SK-MEL-5 (cell line): Measurements from ENCODE around the gene LARP4. TPM values are rescaled to one million over a fixed set of nuclear protein-coding genes. Genes with fewer than 3 reads are reported as not detected.
"Not testable (repeated sequence)": the region's sequence is repeated elsewhere in the genome, so short reads cannot be mapped to it uniquely, and the experiment has no call there.

Experiments
- DNase-seq: peaks from one replicate; pipeline ENCODE4 v3.0.0-alpha.2; 2016; ENCODE audit warnings: low read depth, low spot score
- in situ Hi-C: cut with HindIII; loops from 2 replicates; pipeline ENCODE4 v1.10.0; 2016; ENCODE audit warnings: low sequenced_read_pairs, high pct_unique_total_duplicates, low pct_unique_long_range_greater_than_20kb
- total RNA-seq: library from RNA; depleted of rRNA; stranded (reverse); fragments of >200 nt; shearing (Covaris generic); gene quantifications from 2 replicates; pipeline ENCODE4 v1.2.3, GENCODE V29; 2014

LARP4 gene
- total RNA-seq, 1 experiment from 2014 or later: 42.2 TPM

DNA sequence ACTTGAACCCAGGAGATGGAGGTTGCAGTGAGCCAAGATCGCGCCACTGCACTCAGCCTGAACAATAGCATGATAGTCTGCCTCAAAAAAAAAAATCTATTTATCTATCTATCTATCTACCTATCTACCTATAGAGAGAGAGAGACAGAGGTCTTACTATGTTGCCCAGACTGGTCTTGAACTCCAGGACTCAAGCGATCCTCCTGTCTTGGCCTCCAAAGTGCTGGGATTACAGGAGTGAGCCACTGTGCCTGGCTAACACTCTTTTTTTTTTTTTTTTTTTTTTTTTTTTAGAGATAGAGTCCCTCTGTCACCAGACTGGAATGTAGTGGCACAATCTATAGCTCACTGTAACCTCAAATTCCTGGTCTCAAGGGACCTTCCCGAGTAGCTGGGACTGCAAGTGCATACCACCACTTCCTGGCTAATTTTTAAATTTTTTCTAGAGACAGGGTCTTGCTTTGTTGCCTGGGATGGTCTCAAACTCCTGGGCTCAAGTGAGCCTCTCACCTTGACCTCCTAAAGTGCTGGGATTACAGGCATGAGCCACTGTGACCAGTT is 6.1 kb upstream of the LARP4 start:
- in situ Hi-C loops: no loop called here
- DNase-seq: no peak

GRCh38 chr12:50397117-50397650 is 3.5 kb upstream of the LARP4 start:
- no peak for DNase-seq
- in situ Hi-C loops: no loop called here

DNA sequence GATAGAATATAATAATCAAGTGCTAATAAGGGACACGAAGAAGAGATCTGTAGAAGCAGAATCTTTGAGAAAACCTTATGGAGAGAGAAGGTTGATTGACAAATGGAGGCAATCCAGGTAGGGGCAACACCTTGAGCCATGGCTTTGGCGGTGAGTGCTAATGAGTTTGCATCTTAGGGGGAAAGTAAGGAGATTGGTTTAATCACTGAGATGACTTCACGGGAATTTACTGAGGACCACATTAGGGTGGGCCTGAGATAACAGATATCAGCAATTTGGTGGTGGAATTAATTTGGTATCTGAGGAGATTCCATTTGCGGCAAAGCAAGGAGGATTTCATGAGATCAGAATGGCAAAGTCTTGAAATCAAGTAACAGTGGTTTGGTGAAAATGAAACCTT is 1.8 kb upstream of the LARP4 start:
- DNase-seq: no peak
- in situ Hi-C loops: no loop called here

DNA sequence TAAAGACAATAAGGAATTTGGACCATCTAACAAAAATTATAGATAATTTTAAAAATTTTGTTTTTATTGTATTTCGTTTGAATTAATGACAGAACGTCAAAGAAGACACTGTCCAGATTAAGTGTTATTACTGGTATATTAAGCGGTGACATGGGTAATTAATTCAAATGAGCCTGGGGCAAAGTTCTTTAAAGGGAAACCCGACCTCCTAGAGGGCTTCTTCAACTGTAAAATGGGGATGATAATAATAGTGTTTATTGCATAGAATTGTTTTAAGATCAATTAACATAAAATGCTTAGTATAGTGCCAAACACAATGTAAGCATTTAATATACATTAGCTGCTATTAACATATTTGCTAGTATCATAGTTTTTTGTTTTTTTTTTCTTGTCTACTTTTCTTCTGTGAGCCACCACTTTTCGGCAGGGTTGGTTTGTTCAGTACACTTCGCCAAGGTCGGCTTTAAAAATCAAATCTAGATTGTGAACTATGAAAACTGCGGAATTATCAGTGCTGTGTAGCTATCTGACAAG is 514 bp upstream of the LARP4 start:
- DNase-seq: peak; percentile 55
- in situ Hi-C loops: no loop called here

DNA sequence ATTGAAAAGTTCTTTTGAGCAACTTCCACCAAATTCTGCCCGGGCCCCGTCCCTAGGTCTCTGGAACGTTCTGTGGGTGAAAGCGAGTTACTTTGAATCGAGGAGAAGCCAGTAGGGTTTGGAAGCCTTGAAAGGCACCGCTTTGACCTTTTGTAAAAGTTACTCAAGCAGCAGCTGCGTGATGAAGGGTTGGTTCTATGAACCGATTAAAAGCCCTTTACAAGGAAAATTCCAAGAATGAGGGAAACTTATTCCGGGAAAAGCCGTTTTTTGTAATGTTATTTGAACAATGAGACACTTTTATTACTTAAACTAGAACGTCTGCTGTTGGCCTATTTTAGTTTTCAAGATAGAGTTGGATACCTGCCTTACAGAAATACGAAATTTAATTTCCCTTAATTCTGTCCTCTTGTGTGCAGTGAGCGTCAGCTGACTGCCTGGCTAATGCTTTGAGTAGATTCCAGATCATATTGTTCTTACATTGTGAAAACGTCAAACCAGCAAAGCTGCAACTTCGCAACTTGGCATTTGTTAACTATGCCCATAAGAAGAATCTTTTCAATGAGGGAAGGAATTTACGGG is 906 bp downstream of the LARP4 start:
- in situ Hi-C loops: no loop called here
- DNase-seq: peak; percentile 43

DNA sequence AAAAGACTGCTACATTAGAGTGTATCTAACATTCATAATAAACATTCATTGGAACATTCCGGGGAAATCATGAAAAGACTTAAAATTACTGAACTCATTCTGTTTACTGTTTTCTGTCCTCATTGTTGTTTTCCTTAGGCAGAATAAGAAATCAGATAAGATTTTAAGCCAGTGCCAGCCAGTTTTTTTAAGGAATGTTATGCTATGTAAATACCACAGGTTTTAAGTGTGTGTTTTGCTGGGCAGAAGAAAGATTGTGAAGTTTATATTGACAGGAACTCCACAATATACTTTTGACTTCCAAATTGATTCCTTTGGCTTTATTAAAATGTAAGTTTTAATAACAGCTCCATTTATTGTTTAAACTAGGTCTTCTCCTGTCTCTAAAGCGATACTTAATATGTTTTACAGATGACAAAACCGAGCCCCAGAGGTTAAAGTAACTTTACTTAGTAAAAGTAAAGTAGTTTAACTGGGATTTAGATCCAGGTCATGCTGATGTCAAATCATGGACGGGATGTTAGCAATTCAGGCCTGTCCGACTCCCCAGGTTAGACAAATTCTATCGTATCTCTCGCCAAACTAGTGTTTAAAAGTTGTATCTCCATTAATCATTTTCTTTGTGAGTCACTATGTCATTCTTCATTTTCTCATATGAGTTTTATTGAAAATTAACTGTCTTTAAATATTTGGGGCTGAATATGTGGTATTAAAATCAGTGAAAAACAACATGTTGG is 1.7 kb downstream of the LARP4 start:
- in situ Hi-C loops: no loop called here
- DNase-seq: no peak

DNA sequence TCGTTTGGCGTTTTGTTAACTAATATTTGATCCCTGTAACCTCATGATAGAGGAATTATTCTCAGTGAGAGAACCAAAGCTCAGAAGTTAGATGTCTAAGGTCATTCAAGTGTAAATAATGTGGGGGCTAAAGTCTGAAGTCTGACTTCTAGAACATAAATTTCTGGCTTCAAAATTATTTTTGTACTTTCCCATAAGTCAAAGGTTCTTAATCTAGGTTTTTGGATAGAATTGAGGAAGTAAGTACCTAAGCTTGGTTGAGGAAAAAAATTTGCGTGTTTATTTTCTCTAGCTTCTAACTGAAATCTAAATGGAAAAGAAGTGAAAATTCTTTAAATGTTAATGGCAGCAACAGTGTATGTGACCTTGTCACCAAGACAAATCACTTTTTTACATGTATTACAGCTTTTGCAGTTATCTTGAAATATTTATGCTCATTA is 2.3 kb downstream of the LARP4 start:
- DNase-seq: no peak
- in situ Hi-C loops: no loop called here

GRCh38 chr12:50404307-50404706 is 3.6 kb downstream of the LARP4 start:
- in situ Hi-C loops: no loop called here

GRCh38 chr12:50411051-50411660 is 10.5 kb downstream of the LARP4 start:
- DNase-seq: no peak
- in situ Hi-C loops: no loop called here

More at GRCh38 chr12:50404307-50404706, 3.6 kb downstream of the LARP4 start:
- DNase-seq: no peak

- no peak for DNase-seq
These were observed 15.3 kb downstream of the LARP4 start for GRCh38 chr12:50415899-50416479.

DNA sequence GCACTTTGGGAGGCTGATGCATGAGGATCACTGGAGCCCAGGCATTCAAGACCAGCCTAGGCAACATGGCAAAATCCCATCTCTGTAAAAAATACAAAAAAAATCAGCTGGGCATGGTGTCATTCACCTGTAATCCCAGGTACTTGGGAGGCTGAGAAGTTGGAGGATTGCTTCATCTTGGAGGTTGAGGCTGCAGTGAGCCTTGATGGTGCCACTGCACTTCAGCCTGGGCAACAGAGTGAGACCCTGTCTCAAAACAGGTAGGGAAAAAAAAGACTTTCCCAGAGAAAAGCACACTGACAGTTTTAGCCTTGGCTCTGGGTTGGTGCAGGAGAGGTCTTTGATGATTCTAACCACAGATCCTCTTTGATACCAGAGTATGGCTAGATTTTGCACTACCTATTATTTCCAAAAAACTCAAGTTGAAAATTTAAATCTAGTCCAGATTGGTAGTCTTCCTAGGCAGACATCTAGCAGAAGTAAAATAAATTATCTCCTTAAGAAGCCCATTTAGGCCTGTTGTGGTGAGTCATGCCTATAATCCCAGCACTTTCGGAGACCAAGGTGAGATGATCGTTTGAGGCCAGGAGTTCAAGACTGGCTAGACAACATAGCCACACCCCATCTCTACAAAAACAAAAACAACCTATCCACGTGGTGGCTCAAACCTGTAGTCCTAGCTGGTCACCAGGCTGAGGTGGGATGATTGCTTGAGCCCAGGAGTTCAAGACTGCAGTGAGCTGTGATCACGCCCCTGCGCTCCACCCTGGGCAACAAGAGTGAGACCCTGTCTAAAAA is 18.6 kb downstream of the LARP4 start:
- DNase-seq: no peak

More at GRCh38 chr12:50415899-50416479, 15.3 kb downstream of the LARP4 start:
- in situ Hi-C loops: no loop called here

GRCh38 chr12:50422855-50423254 is 22.2 kb downstream of the LARP4 start:
- in situ Hi-C loops, DNase-seq: not testable (repeated sequence)

More for the DNA sequence above, 18.6 kb downstream of the LARP4 start:
- in situ Hi-C loops: no loop called here

GRCh38 chr12:50423342-50423741 is 22.7 kb downstream of the LARP4 start:
- in situ Hi-C loops, DNase-seq: not testable (repeated sequence)

- DNase-seq: peak; percentile 68
These were observed 25.0 kb downstream of the LARP4 start for GRCh38 chr12:50425589-50426258.

GRCh38 chr12:50431656-50432055 is 31.0 kb downstream of the LARP4 start:
- DNase-seq, in situ Hi-C loops: not testable (repeated sequence)

More at GRCh38 chr12:50425589-50426258, 25.0 kb downstream of the LARP4 start:
- in situ Hi-C loops: no loop called here

DNA sequence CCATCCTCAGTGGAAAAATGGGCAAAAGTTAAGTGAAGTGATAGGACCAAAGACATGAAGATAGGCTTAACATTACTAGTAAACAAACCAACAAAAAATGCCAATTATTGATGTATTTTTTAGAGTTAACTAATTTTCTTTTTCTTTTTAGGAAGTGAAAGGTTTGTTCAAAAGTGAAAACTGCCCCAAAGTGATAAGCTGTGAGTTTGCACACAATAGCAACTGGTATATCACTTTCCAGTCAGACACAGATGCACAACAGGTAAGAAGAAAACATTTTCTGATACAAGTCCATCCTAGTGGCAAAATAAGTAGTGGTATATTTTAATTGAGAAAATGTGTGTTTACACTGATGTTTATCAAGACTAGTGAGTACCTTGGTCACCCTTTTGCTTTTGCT is 39.6 kb downstream of the LARP4 start:
- in situ Hi-C loops: no loop called here
- DNase-seq: no peak
